Measurements from ENCODE around the gene FAT1. TPM values are rescaled to one million over a fixed set of nuclear protein-coding genes. Genes with fewer than 3 reads are reported as not detected.

Gene FAT1
- total RNA-seq, 2 experiments from 2014 or later, result under 0.01 to 0.08 TPM

DNA sequence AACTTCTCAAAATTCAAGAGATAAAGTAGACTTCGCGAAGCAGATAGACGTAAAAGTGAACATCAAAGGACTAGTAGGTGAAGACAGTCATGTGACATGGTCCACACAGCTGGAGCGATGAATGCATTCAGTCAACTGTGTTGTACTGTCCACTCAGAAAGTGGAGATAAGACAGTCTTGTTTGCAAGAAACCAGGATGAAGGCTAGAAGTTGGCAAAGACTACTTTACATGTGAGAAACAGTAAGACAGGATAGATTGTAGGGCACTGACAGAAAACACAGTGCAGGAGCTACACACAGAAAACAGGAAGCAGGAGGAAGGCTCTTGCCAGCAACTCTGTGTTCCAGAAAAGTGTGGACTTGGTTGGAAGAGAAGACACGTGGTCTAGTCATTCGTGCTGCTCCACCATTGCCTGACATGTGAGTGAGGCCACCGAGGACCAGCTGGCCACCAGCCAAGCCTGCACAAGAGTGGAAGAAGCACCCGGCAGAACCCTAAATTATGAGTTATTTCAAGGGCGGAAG is 78.9 kb downstream of the FAT1 start:
- DNase-seq (ENCODE audit: low spot score), result no peak
- Histone ChIP-seq H3K4me3 (ENCODE audit: low read depth, low read length, poor library complexity, severe bottlenecking) (no peak overlapping the region), H2AFZ (ENCODE audit: low read length) (no peak overlapping the region), H3K79me2 (ENCODE audit: insufficient read depth, low read depth, low read length) (no peaks in the 10 kb centered on the region), H3K36me3 (ENCODE audit: insufficient read depth, low read length) (no peaks in the 10 kb centered on the region), H3K9me2 (ENCODE audit: insufficient read depth, low read length) (no peaks in the 10 kb centered on the region), H3K27ac (ENCODE audit: low read depth, low read length, poor library complexity, severe bottlenecking) (no peak overlapping the region), H4K20me1 (ENCODE audit: insufficient read depth, low read length) (no peaks in the 10 kb centered on the region), H3K9me3 (ENCODE audit: low read length) (no peaks in the 10 kb centered on the region), H3K4me1 (ENCODE audit: insufficient read depth, low read length, poor library complexity, severe bottlenecking) (no peaks in the 10 kb centered on the region), H3K4me2 (ENCODE audit: low read length) (no peak overlapping the region)
- CTCF ChIA-PET (ENCODE audit: unreplicated experiment), result no interaction called here
- POLR2A ChIA-PET, result no interaction called here
- intact Hi-C loops (cut with micrococcal nuclease; ENCODE audit: unreplicated experiment), result no loop called here
- TF ChIP-seq EZH2phosphoT487 (IDR thresholded peaks at IDR 0.05; ENCODE audit: borderline replicate concordance, low read depth, low read length), result no peak
- TF ChIP-seq, protein P1, sequence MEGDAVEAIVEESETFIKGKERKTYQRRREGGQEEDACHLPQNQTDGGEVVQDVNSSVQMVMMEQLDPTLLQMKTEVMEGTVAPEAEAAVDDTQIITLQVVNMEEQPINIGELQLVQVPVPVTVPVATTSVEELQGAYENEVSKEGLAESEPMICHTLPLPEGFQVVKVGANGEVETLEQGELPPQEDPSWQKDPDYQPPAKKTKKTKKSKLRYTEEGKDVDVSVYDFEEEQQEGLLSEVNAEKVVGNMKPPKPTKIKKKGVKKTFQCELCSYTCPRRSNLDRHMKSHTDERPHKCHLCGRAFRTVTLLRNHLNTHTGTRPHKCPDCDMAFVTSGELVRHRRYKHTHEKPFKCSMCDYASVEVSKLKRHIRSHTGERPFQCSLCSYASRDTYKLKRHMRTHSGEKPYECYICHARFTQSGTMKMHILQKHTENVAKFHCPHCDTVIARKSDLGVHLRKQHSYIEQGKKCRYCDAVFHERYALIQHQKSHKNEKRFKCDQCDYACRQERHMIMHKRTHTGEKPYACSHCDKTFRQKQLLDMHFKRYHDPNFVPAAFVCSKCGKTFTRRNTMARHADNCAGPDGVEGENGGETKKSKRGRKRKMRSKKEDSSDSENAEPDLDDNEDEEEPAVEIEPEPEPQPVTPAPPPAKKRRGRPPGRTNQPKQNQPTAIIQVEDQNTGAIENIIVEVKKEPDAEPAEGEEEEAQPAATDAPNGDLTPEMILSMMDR (conservative IDR thresholded peaks at IDR 0.05; ENCODE audit: low read length), result no peak
- no TSS peak for BruUV-seq (replicated peaks)

DNA sequence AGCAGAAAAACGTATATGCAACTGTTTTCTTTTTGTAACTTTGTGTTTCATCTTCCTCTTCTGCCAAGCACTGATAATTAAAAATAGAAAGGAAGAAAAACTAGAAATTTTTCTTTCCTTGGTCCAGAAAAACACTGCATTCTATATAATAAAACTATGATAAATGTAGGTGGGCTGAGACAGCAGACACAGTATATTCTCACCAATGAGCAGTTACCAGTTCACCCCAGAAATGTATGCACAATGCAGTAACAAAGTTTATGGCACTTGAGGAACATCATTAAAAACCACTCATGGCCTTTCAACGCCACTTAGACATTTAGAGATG is 79.4 kb downstream of the FAT1 start:
- POLR2A ChIA-PET, result no interaction called here
- no TSS peak for BruUV-seq (replicated peaks)
- TF ChIP-seq, protein P1 (conservative IDR thresholded peaks at IDR 0.05; ENCODE audit: low read length), result no peak
- TF ChIP-seq EZH2phosphoT487 (IDR thresholded peaks at IDR 0.05; ENCODE audit: borderline replicate concordance, low read depth, low read length), result no peak
- Histone ChIP-seq H4K20me1 (ENCODE audit: insufficient read depth, low read length) (no peaks in the 10 kb centered on the region), H3K4me1 (ENCODE audit: insufficient read depth, low read length, poor library complexity, severe bottlenecking) (no peaks in the 10 kb centered on the region), H3K9me2 (ENCODE audit: insufficient read depth, low read length) (no peaks in the 10 kb centered on the region), H2AFZ (ENCODE audit: low read length) (no peak overlapping the region), H3K4me2 (ENCODE audit: low read length) (no peak overlapping the region), H3K36me3 (ENCODE audit: insufficient read depth, low read length) (no peaks in the 10 kb centered on the region), H3K27ac (ENCODE audit: low read depth, low read length, poor library complexity, severe bottlenecking) (no peak overlapping the region), H3K79me2 (ENCODE audit: insufficient read depth, low read depth, low read length) (no peaks in the 10 kb centered on the region), H3K4me3 (ENCODE audit: low read depth, low read length, poor library complexity, severe bottlenecking) (no peak overlapping the region), H3K9me3 (ENCODE audit: low read length) (no peaks in the 10 kb centered on the region)
- CTCF ChIA-PET (ENCODE audit: unreplicated experiment), result no interaction called here
- no peak for DNase-seq (ENCODE audit: low spot score)
- intact Hi-C loops (cut with micrococcal nuclease; ENCODE audit: unreplicated experiment), result no loop called here

- no peaks in the 10 kb centered on the region for H3K9me3 ChIP-seq (ENCODE audit: low read length)
- no peaks in the 10 kb centered on the region for H3K36me3 ChIP-seq (ENCODE audit: insufficient read depth, low read length)
- ChIA-PET CTCF (ENCODE audit: unreplicated experiment) (no interaction called here), POLR2A (no interaction called here)
- TF ChIP-seq, protein P1 (conservative IDR thresholded peaks at IDR 0.05; ENCODE audit: low read length), result no peak
- no peak for TF ChIP-seq EZH2phosphoT487 (IDR thresholded peaks at IDR 0.05; ENCODE audit: borderline replicate concordance, low read depth, low read length)
- H3K27ac ChIP-seq (ENCODE audit: low read depth, low read length, poor library complexity, severe bottlenecking), result no peak overlapping the region
- no peak for DNase-seq (ENCODE audit: low spot score)
- H4K20me1 ChIP-seq (ENCODE audit: insufficient read depth, low read length), result no peaks in the 10 kb centered on the region
- no peak overlapping the region for H3K4me2 ChIP-seq (ENCODE audit: low read length)
- H3K4me3 ChIP-seq (ENCODE audit: low read depth, low read length, poor library complexity, severe bottlenecking), result no peak overlapping the region
- H2AFZ ChIP-seq (ENCODE audit: low read length), result no peak overlapping the region
- BruUV-seq (replicated peaks), result no TSS peak
- H3K4me1 ChIP-seq (ENCODE audit: insufficient read depth, low read length, poor library complexity, severe bottlenecking), result no peaks in the 10 kb centered on the region
- no peaks in the 10 kb centered on the region for H3K79me2 ChIP-seq (ENCODE audit: insufficient read depth, low read depth, low read length)
- intact Hi-C loops (cut with micrococcal nuclease; ENCODE audit: unreplicated experiment), result no loop called here
- H3K9me2 ChIP-seq (ENCODE audit: insufficient read depth, low read length), result no peaks in the 10 kb centered on the region
Observed at GRCh38 chr4:186643501-186644310, 80.0 kb downstream of the FAT1 start.

Measured in OCI-LY7 (cell line).